HG03378 (cell line): ENCODE results near the gene PARP2.

ENCODE experiments used
- ATAC-seq: cut with Tn5 transposase; IDR thresholded peaks from one replicate; pipeline ENCODE4 v1.9.1; 2021; ENCODE audit warnings: mild to moderate bottlenecking, moderate library complexity; ENCODE audit not compliant: unreplicated experiment

The PARP2 gene

GRCh38 chr14:20397511-20397910 is 54.1 kb downstream of the PARP2 start:
- ATAC-seq = no peak

- no peak for ATAC-seq
These were observed 57.1 kb downstream of the PARP2 start for GRCh38 chr14:20400589-20400964.

- ATAC-seq = peak; percentile 70
These were observed 57.6 kb downstream of the PARP2 start for GRCh38 chr14:20400965-20401593.

- ATAC-seq = no peak
These were observed 60.1 kb downstream of the PARP2 start for GRCh38 chr14:20403521-20403920.
